Neural progenitor cell (in vitro differentiated cells): ENCODE measurements around the gene MAPK9. TPM values are rescaled to one million over a fixed set of nuclear protein-coding genes. Genes with fewer than 3 reads are reported as not detected.

Experiments
- DNase-seq: peaks from one replicate; pipeline ENCODE4 v3.0.0-alpha.2; 2016; ENCODE audit warnings: low spot score
- H2AFZ ChIP-seq: fragments of 200-600 bp; sonication (generic); replicated peaks from 2 replicates; pipeline ENCODE4 v1.6.1; 2016; ENCODE audit warnings: antibody characterized with exemption
- H3F3A ChIP-seq: fragments of 200-600 bp; sonication (generic); 2 replicates; pipeline ENCODE4 v1.6.1; 2016; ENCODE audit warnings: antibody characterized with exemption, low read depth
- H3K27ac ChIP-seq: fragments of 200-600 bp; sonication (generic); 2 replicates; pipeline ENCODE4 v1.5.1; 2016; ENCODE audit warnings: mild to moderate bottlenecking
- H3K27me3 ChIP-seq: fragments of 200-600 bp; sonication (generic); 2 replicates; pipeline ENCODE4 v1.6.1; 2016; ENCODE audit warnings: mild to moderate bottlenecking, moderate library complexity
- H3K36me3 ChIP-seq: fragments of 200-600 bp; sonication (generic); 2 replicates; pipeline ENCODE4 v1.5.1; 2016
- H3K4me1 ChIP-seq: fragments of 200-600 bp; sonication (generic); 2 replicates; pipeline ENCODE4 v1.6.1; 2016; ENCODE audit warnings: mixed run types
- H3K4me2 ChIP-seq: fragments of 200-600 bp; sonication (generic); 2 replicates; pipeline ENCODE4 v1.6.1; 2016
- H3K4me3 ChIP-seq: fragments of 200-600 bp; sonication (generic); 2 replicates; pipeline ENCODE4 v1.5.1; 2016
- H3K79me2 ChIP-seq: fragments of 200-600 bp; sonication (generic); 2 replicates; pipeline ENCODE4 v1.6.1; 2016; ENCODE audit warnings: low read depth
- H3K9ac ChIP-seq: fragments of 200-600 bp; sonication (generic); 2 replicates; pipeline ENCODE4 v1.6.1; 2016
- H3K9me3 ChIP-seq: fragments of 200-600 bp; sonication (generic); 2 replicates; pipeline ENCODE4 v1.5.1; 2016; ENCODE audit warnings: low read depth
- H4K20me1 ChIP-seq: fragments of 200-600 bp; sonication (generic); 2 replicates; pipeline ENCODE4 v1.6.1; 2016; ENCODE audit warnings: low read depth
- H3K27ac Mint-ChIP-seq: 3 replicates; pipeline ENCODE4 v1.8.0; 2021; ENCODE audit warnings: mixed read lengths
- H3K27me3 Mint-ChIP-seq: 2 replicates; pipeline ENCODE4 v1.8.0; 2022; ENCODE audit warnings: low read depth, mild to moderate bottlenecking, inconsistent platforms, moderate library complexity, mixed read lengths; ENCODE audit not compliant: insufficient read depth
- H3K36me3 Mint-ChIP-seq: 3 replicates; pipeline ENCODE4 v1.8.0; 2021; ENCODE audit warnings: mixed read lengths
- H3K4me1 Mint-ChIP-seq: 3 replicates; pipeline ENCODE4 v1.8.0; 2021; ENCODE audit warnings: mixed read lengths
- H3K4me3 Mint-ChIP-seq: 3 replicates; pipeline ENCODE4 v1.8.0; 2021; ENCODE audit warnings: mild to moderate bottlenecking, moderate library complexity, mixed read lengths
- H3K9me3 Mint-ChIP-seq: 3 replicates; pipeline ENCODE4 v1.8.0; 2020; ENCODE audit warnings: mixed read lengths
- CTCF ChIP-seq: fragments of 200-600 bp; sonication (generic); IDR thresholded peaks from 2 replicates; pipeline ENCODE4 v1.5.1; 2017; ENCODE audit warnings: antibody characterized with exemption, mild to moderate bottlenecking
- EZH2 ChIP-seq: fragments of 200-600 bp; sonication (generic); IDR thresholded peaks from 2 replicates; pipeline ENCODE4 v1.6.1; 2017; ENCODE audit warnings: antibody characterized with exemption, mild to moderate bottlenecking, moderate library complexity
- EZH2phosphoT487 ChIP-seq: fragments of 200-600 bp; sonication (generic); IDR thresholded peaks from 2 replicates; pipeline ENCODE4 v1.6.1; 2017; ENCODE audit warnings: antibody characterized with exemption
- total RNA-seq: library from RNA; depleted of rRNA; stranded (reverse); fragments of >200 nt; gene quantifications from 2 replicates; pipeline ENCODE4 v1.2.3, GENCODE V29; 2015; ENCODE audit warnings: low replicate concordance

MAPK9 gene
- total RNA-seq, 1 donor from 2014 or later = 40.6 TPM

- Histone ChIP-seq H3K9me3 (no peaks in the 10 kb centered on the region), H3F3A (no peaks in the 10 kb centered on the region), H3K4me3 (no peak overlapping the region), H3K9ac (no peak overlapping the region), H3K27ac (no peak overlapping the region), H3K4me2 (no peak overlapping the region), H3K79me2 (peaks cover 20% of the 10 kb centered on the region), H3K27me3 (no peaks in the 10 kb centered on the region), H3K4me1 (no peaks in the 10 kb centered on the region), H2AFZ (no peak overlapping the region), H3K36me3 (peaks cover 2% of the 10 kb centered on the region), H4K20me1 (no peaks in the 10 kb centered on the region)
- Mint-ChIP-seq H3K36me3 (peaks cover 84% of the 10 kb centered on the region), H3K27me3 (peaks cover 11% of the 10 kb centered on the region), H3K9me3 (peaks cover 64% of the 10 kb centered on the region), H3K4me3 (no peak overlapping the region), H3K27ac (no peak overlapping the region), H3K4me1 (no peaks in the 10 kb centered on the region)
- no peak for DNase-seq
- TF ChIP-seq EZH2 (no peak), EZH2phosphoT487 (no peak)
Measured at GRCh38 chr5:180282281-180282680, 9.6 kb downstream of the MAPK9 start.

- H3K36me3 Mint-ChIP-seq = peaks cover 85% of the 10 kb centered on the region
- H3K4me3 Mint-ChIP-seq = no peak overlapping the region
- peaks cover 10% of the 10 kb centered on the region for H3K27me3 Mint-ChIP-seq
- no peaks in the 10 kb centered on the region for H3K9me3 ChIP-seq
- peaks cover 16% of the 10 kb centered on the region for H3K79me2 ChIP-seq
- no peaks in the 10 kb centered on the region for H4K20me1 ChIP-seq
- no peak for DNase-seq
- H3K36me3 ChIP-seq = peaks cover 8% of the 10 kb centered on the region
- no peak overlapping the region for H2AFZ ChIP-seq
- TF ChIP-seq EZH2 (no peak), CTCF (no peak), EZH2phosphoT487 (no peak)
- H3K4me3 ChIP-seq = no peak overlapping the region
- no peaks in the 10 kb centered on the region for H3F3A ChIP-seq
- H3K4me1 ChIP-seq = no peaks in the 10 kb centered on the region
- H3K9ac ChIP-seq = no peak overlapping the region
- H3K27ac ChIP-seq = no peak overlapping the region
- no peak overlapping the region for H3K27ac Mint-ChIP-seq
- H3K4me1 Mint-ChIP-seq = no peaks in the 10 kb centered on the region
- no peak overlapping the region for H3K4me2 ChIP-seq
- peaks cover 63% of the 10 kb centered on the region for H3K9me3 Mint-ChIP-seq
- H3K27me3 ChIP-seq = no peaks in the 10 kb centered on the region
Measured at GRCh38 chr5:180281706-180282105, 10.2 kb downstream of the MAPK9 start.

- no peaks in the 10 kb centered on the region for H3K27me3 ChIP-seq
- H3K36me3 Mint-ChIP-seq = peaks cover 74% of the 10 kb centered on the region
- H2AFZ ChIP-seq = no peak overlapping the region
- DNase-seq = no peak
- TF ChIP-seq CTCF = no peak
- no peak for TF ChIP-seq EZH2phosphoT487
- TF ChIP-seq EZH2 = no peak
- H3K4me3 Mint-ChIP-seq = no peak overlapping the region
- H3K9ac ChIP-seq = no peak overlapping the region
- no peak overlapping the region for H3K4me3 ChIP-seq
- H3K4me2 ChIP-seq = no peak overlapping the region
- H3K27ac Mint-ChIP-seq = no peak overlapping the region
- no peaks in the 10 kb centered on the region for H3K4me1 Mint-ChIP-seq
- H3K9me3 ChIP-seq = no peaks in the 10 kb centered on the region
- H3F3A ChIP-seq = no peaks in the 10 kb centered on the region
- no peak overlapping the region for H3K27ac ChIP-seq
- H3K79me2 ChIP-seq = no peaks in the 10 kb centered on the region
- peaks cover 5% of the 10 kb centered on the region for H3K27me3 Mint-ChIP-seq
- H3K9me3 Mint-ChIP-seq = peaks cover 68% of the 10 kb centered on the region
- no peaks in the 10 kb centered on the region for H3K4me1 ChIP-seq
- peaks cover 14% of the 10 kb centered on the region for H3K36me3 ChIP-seq
- H4K20me1 ChIP-seq = no peaks in the 10 kb centered on the region
Measured at GRCh38 chr5:180274695-180275094, 17.2 kb downstream of the MAPK9 start.

- Histone ChIP-seq H3F3A (no peaks in the 10 kb centered on the region), H3K4me3 (no peak overlapping the region), H3K4me2 (no peak overlapping the region), H3K27ac (no peak overlapping the region), H3K9me3 (peaks cover 4% of the 10 kb centered on the region), H3K79me2 (no peaks in the 10 kb centered on the region), H3K27me3 (no peaks in the 10 kb centered on the region), H3K9ac (no peak overlapping the region), H3K36me3 (peaks cover 21% of the 10 kb centered on the region), H4K20me1 (no peaks in the 10 kb centered on the region), H2AFZ (no peak overlapping the region), H3K4me1 (no peaks in the 10 kb centered on the region)
- Mint-ChIP-seq H3K27me3 (peaks cover 2% of the 10 kb centered on the region), H3K27ac (no peak overlapping the region), H3K36me3 (peaks cover 69% of the 10 kb centered on the region), H3K9me3 (peaks cover 66% of the 10 kb centered on the region), H3K4me1 (no peaks in the 10 kb centered on the region), H3K4me3 (no peak overlapping the region)
- no peak for DNase-seq
- no peak for TF ChIP-seq CTCF
Measured at GRCh38 chr5:180271221-180271620, 20.7 kb downstream of the MAPK9 start.
